GM12872 (cell line): ENCODE measurements around the gene GPN1.

Source experiments
- TF ChIP-seq, protein P1 (sequence below): IDR thresholded peaks from 3 replicates; pipeline ENCODE4 v1.5.1; 2011; ENCODE audit warnings: low read depth, mild to moderate bottlenecking, low read length, moderate library complexity; ENCODE audit not compliant: insufficient read depth

Gene GPN1

DNA sequence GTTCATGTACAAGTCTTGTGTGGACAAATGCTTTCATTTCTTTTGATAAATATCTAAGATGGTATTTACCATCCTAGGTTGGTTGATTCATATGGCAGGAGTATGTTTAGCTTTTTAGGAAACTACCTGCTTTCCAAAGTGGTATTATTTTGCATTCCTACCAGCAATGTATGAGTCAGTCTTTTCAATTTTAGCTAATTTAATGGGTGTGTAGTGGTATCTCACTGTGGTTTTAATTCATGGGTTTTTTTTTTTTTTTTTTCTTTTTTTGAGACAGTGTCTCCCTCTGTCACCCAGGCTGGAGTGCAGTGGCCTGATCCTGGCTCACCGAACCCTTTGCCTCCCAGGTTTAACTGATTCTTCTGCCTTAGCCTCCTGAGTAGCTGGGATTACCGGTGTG, 41.8 kb upstream of the GPN1 start:
- TF ChIP-seq, protein P1, sequence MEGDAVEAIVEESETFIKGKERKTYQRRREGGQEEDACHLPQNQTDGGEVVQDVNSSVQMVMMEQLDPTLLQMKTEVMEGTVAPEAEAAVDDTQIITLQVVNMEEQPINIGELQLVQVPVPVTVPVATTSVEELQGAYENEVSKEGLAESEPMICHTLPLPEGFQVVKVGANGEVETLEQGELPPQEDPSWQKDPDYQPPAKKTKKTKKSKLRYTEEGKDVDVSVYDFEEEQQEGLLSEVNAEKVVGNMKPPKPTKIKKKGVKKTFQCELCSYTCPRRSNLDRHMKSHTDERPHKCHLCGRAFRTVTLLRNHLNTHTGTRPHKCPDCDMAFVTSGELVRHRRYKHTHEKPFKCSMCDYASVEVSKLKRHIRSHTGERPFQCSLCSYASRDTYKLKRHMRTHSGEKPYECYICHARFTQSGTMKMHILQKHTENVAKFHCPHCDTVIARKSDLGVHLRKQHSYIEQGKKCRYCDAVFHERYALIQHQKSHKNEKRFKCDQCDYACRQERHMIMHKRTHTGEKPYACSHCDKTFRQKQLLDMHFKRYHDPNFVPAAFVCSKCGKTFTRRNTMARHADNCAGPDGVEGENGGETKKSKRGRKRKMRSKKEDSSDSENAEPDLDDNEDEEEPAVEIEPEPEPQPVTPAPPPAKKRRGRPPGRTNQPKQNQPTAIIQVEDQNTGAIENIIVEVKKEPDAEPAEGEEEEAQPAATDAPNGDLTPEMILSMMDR = no peak

DNA sequence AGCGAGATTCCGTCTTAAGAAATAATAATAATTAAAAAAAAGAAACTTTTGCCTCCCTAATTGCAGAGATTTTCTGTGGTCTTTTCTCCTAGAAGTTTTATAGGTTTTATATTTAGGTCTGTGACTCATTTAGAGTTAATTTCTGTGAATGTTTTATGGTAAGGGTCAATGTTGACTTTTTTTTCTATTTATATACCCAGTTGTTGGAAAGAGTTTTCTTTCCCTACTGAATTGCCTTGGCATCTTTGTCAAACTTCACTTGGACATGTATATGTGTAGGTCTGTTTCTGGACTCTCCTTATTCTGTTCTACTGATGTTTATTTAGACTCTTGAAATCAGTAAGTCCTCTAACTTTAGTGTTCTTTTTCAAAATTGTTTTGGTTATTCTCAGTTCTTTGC, 40.5 kb upstream of the GPN1 start:
- TF ChIP-seq, protein P1 = no peak

DNA sequence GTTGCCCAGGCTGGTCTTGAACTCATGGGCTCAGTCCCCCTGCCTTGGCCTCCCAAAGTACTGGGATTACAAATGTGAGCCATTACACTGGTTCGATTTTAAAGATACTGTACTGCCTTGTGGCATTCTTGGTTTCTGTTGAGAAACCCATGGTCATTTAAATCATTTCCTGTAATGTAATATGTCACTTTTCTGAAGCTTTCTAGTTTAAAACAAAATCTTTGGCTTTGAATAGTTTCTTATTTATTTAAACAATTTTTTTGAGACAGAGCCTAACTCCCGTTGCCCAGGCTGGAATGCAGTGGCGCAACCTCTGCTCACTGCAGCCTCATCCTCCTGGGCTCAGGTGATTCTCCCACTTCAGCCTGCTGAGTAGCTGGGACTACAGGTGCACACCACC, 37.1 kb upstream of the GPN1 start:
- TF ChIP-seq, protein P1 = no peak

DNA sequence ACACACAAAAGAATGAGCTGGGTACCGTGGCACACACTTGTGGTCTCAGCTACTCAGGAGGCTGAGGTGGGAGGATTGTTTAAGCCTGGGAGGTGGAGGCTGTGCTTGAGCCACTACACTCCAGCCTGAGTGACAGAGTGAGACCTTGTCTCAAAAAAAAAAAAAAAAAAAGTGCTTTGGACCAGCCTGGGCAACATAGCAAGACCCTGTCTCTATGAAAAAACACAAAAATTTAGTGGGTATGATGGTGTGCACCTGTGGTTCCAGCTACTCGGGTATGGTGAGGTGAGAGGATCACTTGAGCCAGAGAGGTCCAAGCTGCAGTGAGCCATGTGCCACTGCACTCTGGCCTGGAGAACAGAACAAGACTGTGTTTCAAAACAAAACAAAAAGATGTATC, 35.6 kb upstream of the GPN1 start:
- TF ChIP-seq, protein P1 = no peak

DNA sequence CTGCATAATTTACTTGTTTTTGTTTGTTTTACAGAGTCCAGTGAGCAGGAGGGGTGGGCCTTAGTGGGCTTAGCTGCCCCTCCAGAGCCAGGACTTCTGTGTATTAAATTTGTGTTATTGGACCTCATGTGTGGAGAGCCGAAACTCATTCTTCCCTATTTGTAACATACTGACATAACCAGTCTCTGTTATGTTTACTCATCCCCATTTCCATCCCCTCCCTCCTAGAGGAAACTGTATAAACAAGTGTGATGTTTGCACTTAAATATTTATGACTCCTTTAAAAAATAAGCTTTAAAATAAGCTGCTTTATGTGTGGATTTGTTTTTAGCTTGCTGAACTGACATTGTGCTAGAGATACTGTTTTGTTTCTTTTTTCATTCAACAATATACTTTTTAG, 32.2 kb upstream of the GPN1 start:
- TF ChIP-seq, protein P1 = no peak

DNA sequence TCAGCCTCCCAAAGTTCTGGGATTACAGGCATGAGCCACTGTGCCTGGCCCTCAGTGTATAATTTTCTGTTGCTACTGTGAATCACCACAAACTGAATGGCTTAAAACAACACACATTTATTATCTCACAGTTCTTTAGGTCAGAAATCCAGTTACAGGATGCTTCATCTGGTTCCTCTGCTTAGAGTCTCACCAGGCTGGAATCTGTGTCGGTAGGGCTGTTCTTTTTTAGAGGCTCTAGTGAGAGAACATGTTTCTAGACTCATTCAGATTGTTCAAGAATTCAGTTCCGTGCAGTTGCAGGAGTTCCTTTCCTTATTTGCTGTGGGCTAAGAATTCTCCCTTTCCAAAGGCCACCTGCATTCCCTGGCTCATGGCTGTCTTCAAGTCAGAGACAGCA, 22.2 kb upstream of the GPN1 start:
- TF ChIP-seq, protein P1 = no peak

DNA sequence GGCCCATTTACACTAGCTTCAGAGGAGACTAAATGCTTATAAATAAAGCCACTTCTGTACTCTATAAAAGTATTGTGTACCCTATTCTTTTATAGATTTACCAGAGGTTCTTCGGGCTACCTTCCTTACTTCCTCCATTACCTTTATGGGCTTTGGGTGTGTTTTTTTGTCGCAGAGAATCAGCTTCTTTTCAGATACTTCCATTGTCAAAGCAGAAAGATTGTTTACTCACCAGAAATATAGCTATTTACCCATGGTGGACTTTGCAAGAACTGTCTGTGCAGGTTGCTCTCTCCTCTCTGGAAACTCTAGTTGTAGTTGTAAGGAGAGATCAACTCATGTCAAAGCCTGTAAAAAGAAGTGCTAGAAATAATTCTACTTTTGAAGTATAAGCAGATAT, 14.9 kb upstream of the GPN1 start:
- TF ChIP-seq, protein P1 = no peak

DNA sequence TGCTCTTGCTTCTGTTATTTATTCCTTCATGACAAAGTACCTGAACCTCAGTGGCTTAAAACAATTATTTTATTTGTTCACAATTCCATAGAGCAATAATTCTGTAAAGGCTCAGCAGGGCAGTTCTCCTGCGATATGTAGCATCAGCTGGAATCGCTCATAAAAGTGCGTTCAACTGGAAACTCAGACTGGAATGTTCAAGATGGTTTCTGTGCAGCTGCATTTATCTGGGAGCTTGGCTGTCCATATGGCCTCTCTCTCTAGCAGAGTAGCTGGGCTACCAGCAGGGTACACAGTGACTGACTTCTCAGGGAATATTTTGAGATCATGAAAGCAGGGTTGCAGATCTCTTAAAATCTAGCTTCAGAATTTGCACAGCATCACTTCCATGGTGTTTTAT, 13.5 kb upstream of the GPN1 start:
- TF ChIP-seq, protein P1 = no peak
